ENCODE measurements around the gene SYNJ1. TPM values are rescaled to one million over a fixed set of nuclear protein-coding genes. Genes with fewer than 3 reads are reported as not detected.

SYNJ1 gene
- total and polyA plus RNA-seq, 2 of the 13 experiments (the other 11 are each of a cell fraction or from before 2014, with no cell fraction given) = 2.0 to 2.7 TPM

DNA sequence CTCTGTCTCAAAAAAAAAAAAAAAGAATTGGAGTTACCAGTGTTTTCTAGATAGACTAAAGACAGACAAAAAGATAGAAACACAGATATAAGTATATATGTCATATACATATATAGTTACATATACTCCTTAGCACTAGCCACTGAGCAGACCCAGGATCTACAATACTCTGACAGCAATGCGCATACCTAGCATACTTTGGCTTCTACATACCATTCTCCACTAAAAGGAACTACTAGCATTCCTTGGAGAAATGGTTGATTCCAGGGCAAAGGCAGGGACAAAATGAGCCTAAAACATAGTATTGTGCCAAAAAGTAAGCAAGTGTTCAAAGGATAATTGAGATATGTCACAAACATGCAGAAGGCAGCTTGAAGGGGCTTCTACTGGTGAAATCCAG is 22.7 kb downstream of the SYNJ1 start:
- H3K9me3 ChIP-seq (ENCODE audit: low read length) = no peaks in the 10 kb centered on the region
- no peak overlapping the region for H3K27ac ChIP-seq (ENCODE audit: extremely low read length, insufficient read depth, low read length)
- no peak overlapping the region for H2AFZ ChIP-seq (ENCODE audit: low read length)
- ChIA-PET POLR2A (no interaction called here), CTCF (ENCODE audit: low intra/inter-chr PET ratio, low total read pairs) (no interaction called here)
- no peak overlapping the region for H3K9ac ChIP-seq (ENCODE audit: insufficient read depth, low read depth, low read length)
- no TSS peak for BruUV-seq (replicated peaks)
- WGBS (ENCODE audit: low lambda C conversion rate) = 90% methylated on average over 1 of the region's 1 CpG
- intact Hi-C loops (cut with micrococcal nuclease; ENCODE audit: unreplicated experiment) = no loop called here
- TF ChIP-seq, protein P1, sequence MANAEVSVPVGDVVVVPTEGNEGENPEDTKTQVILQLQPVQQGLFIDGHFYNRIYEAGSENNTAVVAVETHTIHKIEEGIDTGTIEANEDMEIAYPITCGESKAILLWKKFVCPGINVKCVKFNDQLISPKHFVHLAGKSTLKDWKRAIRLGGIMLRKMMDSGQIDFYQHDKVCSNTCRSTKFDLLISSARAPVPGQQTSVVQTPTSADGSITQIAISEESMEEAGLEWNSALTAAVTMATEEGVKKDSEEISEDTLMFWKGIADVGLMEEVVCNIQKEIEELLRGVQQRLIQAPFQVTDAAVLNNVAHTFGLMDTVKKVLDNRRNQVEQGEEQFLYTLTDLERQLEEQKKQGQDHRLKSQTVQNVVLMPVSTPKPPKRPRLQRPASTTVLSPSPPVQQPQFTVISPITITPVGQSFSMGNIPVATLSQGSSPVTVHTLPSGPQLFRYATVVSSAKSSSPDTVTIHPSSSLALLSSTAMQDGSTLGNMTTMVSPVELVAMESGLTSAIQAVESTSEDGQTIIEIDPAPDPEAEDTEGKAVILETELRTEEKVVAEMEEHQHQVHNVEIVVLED (CRISPR knock-in tag; IDR thresholded peaks at IDR 0.05; ENCODE audit: borderline replicate concordance) = no peak
- TF ChIP-seq, protein P2, sequence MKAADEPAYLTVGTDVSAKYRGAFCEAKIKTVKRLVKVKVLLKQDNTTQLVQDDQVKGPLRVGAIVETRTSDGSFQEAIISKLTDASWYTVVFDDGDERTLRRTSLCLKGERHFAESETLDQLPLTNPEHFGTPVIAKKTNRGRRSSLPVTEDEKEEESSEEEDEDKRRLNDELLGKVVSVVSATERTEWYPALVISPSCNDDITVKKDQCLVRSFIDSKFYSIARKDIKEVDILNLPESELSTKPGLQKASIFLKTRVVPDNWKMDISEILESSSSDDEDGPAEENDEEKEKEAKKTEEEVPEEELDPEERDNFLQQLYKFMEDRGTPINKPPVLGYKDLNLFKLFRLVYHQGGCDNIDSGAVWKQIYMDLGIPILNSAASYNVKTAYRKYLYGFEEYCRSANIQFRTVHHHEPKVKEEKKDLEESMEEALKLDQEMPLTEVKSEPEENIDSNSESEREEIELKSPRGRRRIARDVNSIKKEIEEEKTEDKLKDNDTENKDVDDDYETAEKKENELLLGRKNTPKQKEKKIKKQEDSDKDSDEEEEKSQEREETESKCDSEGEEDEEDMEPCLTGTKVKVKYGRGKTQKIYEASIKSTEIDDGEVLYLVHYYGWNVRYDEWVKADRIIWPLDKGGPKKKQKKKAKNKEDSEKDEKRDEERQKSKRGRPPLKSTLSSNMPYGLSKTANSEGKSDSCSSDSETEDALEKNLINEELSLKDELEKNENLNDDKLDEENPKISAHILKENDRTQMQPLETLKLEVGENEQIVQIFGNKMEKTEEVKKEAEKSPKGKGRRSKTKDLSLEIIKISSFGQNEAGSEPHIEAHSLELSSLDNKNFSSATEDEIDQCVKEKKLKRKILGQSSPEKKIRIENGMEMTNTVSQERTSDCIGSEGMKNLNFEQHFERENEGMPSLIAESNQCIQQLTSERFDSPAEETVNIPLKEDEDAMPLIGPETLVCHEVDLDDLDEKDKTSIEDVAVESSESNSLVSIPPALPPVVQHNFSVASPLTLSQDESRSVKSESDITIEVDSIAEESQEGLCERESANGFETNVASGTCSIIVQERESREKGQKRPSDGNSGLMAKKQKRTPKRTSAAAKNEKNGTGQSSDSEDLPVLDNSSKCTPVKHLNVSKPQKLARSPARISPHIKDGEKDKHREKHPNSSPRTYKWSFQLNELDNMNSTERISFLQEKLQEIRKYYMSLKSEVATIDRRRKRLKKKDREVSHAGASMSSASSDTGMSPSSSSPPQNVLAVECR (CRISPR knock-in tag; IDR thresholded peaks at IDR 0.05; ENCODE audit: borderline replicate concordance) = no peak
- no peak for ATAC-seq
- H3K4me2 ChIP-seq (ENCODE audit: low read depth, low read length) = no peak overlapping the region
- H3K4me1 ChIP-seq (ENCODE audit: insufficient read depth, low read length) = no peaks in the 10 kb centered on the region
- H3K4me3 ChIP-seq (replicated peaks in 1 of 3; ENCODE audit: insufficient read depth in 1 of 3, low read depth in 2 of 3, low read length in 3 of 3) = no peak overlapping the region
- H4K20me1 ChIP-seq (ENCODE audit: insufficient read depth, low read length) = no peaks in the 10 kb centered on the region
- FAIRE-seq = no peak
- H3K27me3 ChIP-seq (ENCODE audit: control insufficient read depth in 1 of 2, insufficient read depth in 2 of 2, low read length in 2 of 2) = no peaks in the 10 kb centered on the region
- DNase-seq (ENCODE audit: low spot score) = no peak
- in situ Hi-C loops (cut with HindIII; ENCODE audit: extremely low pct_ligation_motif_present, low pct_unique_long_range_greater_than_20kb) = no loop called here
- H3K79me2 ChIP-seq (ENCODE audit: insufficient read depth, low read length) = no peaks in the 10 kb centered on the region
- no peaks in the 10 kb centered on the region for H3K36me3 ChIP-seq (replicated peaks in 1 of 2; ENCODE audit: control insufficient read depth in 1 of 2, insufficient read depth in 2 of 2, low read length in 2 of 2)
